GM04503 (cell line): ENCODE data around the gene ACTL6B.
A peak's percentile ranks its signal among the peaks of the same experiment; 100 is the strongest.

Experiments
- DNase-seq: peaks from one replicate; pipeline ENCODE4 v3.0.0-alpha.2; 2012; ENCODE audit warnings: low read depth

The ACTL6B gene

DNA sequence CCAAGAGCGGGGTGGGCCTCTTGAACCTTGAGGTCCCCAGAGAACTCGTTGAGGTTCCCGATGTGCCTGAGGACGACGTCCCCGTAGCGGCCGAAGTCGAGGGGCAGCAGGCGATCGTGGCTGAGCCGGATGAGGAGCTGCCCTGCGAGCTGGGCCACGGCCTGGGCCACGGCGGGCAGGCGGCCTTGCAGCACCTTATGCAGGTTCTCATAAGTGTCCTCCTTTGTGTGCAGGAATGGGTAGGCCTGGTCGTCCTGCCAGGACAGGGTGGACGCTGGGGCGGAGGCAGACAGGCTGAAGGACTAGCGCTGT lies 29.1 kb downstream of the ACTL6B start:
- DNase-seq, result no peak

DNA sequence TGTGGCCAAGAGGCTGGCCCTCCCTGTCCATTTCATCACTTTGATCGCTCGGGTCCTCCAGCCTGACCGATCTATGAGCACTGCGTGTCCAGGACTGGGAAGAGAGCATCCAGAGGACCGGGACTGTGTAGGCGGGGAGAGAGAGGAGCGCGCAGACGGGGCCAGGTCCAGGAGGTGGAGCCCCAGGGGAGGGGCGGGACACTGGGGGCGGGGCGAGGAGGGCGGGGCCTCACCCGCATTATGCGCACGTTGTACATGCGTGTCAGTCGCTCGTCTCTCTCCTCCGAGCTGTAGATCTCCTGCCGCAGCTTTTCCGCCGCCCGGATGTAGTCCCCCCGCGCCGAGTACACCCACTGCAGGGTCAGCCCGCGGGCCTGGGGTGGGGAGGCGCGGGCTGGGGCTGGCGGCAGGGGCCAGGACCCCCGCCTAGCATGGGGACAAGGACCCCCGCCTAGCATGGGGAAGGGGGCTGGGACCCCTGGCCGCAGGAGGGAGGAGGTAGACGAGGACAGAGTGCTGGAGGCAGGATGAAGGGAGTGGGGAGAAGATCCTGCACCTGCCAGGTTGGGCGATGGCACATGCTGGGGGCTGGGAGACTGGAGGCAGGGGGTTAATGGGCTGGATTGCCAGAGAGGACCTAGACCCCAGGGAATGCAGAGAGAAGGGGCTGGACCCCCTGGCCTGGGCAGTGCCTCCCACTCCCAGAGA lies 29.6 kb downstream of the ACTL6B start:
- no peak for DNase-seq

DNA sequence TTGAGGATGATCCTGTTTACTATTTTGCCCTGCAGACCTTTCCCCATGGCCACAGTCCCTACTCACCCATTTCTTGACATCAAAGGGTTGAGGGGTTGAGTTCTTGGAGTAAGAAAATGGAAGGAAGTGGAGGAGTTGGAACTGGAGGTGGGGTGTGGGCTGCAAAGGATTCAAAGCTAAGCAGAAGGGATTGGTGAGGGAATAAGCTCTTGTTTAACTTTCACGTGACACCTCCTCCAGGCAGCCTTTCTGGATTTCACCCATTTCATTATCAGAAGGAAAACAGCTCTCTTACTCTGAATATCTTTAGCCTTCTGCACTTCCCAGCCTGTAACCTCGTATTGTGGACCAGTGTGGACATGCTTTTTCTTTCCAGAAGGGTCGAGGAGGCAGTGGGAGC lies 30.2 kb downstream of the ACTL6B start:
- no peak for DNase-seq

DNA sequence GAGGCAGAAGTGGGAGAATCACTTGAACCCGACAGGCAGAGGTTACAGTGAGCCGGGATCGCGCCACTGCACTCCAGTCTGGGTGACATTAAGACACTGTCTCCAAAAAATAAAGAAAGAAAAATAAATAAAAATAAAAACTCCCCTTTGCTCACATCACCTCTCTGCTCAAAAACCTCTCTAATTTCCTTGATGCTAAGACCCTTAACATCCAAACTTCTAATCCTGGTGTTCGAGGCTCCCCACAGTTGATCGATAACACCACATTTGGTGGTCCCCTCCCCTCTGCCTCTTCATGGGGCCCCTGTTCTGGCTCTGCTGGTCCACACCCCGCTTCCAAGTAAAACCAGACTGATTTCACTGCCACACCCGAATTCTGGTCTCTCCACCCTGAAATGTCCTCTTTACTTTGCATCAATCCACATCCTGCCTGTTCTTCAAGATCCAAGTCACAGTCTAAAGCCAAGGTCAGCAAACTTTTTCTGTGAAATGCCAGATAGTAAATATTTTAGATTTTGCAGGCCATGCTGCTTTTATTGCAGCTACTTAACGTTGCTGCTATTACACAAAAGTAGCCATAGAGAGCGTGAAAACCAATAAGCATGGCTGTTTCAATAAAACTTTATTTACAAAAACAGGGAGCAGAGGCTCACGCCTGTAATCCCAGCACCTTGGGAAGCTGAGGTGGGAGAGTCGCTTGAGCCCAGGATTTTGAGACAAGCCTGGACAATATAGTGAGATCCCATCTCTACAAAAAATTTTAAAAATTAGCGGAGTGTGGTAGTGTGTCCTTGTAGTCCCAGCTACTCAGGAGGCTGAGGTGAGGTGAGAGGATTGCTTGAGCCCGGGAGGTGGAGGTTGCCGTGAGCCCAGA lies 32.1 kb downstream of the ACTL6B start:
- DNase-seq, result no peak

DNA sequence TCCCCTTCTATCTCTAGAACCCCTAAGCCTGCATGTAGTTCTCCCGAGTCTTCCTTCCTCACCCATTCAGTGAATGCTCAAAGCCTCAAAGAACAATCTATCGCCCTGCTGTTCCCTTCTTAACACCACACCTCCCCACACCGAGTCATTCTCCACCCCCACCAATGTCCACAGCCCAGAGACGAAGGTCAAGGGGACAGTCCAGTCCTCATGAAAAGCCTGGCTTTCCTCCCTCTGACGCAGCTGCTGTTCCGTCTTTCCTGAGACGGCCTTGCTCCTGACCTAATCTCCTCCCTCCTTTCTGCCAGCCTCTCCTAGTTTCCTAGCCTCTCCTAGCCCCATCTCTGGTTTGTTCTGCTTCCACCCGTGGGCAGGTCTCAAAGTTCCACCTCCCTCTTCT lies 34.7 kb downstream of the ACTL6B start:
- DNase-seq, result no peak

DNA sequence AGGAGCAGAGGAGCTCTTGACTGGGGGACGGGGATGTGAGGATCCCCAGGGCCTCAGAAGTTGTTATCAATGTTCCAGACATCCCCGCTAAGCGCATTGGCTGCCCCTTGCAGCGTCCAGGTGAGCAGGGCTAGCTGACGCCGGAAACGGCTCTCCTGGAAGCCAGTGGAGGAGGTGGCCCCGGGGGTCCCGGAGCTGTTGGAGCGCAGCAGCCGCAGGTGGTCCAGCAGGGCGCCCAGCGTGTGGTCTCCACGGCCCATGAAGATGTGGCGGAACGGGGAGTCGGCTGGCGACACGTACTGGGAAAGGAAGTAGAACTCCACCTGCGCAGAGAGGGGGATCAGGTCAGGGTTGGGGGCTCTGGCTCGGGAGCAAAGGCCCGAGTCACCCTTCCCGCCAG lies 35.4 kb downstream of the ACTL6B start:
- no peak for DNase-seq

DNA sequence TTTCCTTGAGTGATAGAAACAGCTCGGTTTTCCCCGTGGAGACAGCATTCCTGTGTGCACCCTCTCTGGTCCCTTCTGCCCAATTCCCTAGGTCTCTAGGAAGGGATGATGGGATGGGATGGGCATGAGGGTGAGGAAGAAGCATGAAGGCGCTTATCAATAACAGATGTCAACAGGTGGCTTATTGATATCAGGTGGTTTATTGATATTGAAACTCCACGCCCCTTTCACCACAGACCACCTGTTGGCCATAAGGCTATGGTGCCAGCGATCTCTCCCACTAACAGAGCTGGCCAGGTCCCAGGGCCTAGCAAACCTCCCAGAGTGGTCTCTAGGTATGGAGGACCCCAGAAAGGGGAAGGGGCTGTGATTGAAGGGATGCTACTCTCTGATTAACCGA lies 36.0 kb downstream of the ACTL6B start:
- DNase-seq, result no peak

DNA sequence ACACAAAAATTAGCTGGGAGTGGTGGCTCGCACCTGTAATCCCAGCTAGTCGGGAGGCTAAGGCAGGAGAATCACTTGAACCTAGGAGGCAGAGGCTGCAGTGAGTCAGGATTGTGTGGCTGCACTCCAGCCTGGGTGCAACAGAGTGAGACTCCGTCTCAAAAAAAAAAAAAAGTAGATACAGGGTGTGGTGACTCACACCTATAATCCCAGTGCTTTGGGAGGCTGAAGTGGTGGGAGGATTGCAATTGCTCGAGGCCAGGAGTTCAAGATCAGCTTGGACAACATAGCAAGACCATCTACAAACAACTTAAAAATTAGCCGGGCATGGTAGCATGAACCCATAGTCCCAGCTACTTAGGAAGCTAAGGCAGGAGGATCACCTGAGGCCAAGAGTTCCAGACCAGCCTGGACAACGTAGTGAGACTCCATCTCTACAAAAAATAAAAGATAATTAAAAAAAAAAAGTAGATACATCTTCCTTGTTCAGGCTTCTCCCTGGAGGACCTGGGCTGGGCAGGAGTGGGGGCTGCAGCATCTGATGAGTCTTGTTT lies 41.9 kb downstream of the ACTL6B start:
- no peak for DNase-seq

DNA sequence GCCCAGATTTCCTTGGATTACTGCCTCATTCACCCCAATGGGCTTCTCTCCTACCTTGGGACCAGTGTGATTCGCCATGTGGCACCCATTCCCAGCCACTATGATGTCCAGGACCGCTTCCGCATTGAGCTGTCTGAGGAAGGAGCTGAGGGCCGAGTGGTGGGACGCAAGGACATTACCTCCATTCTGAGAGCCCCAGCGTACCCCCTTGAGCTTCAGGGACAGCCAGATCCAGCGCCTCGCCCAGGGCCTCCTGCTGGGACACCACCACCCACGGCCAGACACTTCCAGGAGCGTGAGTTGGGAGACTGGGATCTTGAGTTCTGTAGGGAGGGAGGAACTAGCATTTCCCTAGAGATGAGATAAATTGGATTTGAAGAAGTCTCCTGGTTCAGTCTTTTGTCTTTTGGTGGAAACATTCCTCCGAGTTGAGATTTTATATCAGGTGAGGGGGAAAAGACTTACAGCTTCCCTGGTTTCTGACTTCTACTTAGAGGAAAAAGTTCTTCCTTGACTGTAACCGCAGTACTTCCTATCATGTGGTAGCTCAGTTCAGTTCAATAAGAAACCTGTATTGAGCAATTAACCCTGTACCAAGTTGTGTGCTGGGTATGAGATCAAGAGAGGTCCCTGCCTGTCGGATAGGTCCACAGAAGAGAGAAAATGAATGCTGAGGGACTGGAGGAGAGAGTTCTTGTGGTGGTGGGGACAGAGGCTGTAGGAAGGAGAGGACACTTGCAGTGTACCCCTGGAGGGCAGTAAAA lies 42.7 kb downstream of the ACTL6B start:
- no peak for DNase-seq

DNA sequence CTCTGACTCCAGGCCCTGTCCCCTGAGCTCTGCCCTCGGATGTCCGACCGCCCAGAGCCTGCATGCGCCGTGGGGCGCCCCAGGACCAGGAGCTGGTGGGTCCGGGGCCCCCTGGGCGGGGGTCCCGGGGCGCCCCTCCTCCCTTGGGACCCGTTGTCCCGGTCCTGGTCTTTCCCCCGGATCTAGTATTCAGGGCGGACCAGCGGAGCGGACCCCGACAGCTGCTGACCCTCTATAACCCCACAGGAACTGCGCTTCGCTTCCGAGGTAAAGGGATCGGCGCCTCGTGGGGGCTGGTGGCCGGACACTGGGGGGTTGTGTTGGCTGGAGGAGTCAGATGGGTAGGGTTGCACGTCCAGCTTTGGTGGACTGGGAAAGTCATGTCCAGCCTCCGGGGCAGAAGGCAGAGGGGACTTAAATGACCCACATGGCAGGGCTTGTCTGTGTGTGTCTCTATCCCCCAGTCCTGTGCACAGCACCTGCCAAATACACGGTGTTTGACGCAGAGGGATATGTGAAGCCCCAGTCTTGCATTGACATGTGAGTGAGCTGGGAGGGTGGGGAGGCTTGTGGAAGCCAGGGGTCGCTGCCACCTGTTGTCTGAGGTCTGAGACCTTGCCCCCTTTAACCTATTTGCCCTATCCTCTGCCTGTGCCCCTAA lies 43.4 kb downstream of the ACTL6B start:
- DNase-seq, result no peak

DNA sequence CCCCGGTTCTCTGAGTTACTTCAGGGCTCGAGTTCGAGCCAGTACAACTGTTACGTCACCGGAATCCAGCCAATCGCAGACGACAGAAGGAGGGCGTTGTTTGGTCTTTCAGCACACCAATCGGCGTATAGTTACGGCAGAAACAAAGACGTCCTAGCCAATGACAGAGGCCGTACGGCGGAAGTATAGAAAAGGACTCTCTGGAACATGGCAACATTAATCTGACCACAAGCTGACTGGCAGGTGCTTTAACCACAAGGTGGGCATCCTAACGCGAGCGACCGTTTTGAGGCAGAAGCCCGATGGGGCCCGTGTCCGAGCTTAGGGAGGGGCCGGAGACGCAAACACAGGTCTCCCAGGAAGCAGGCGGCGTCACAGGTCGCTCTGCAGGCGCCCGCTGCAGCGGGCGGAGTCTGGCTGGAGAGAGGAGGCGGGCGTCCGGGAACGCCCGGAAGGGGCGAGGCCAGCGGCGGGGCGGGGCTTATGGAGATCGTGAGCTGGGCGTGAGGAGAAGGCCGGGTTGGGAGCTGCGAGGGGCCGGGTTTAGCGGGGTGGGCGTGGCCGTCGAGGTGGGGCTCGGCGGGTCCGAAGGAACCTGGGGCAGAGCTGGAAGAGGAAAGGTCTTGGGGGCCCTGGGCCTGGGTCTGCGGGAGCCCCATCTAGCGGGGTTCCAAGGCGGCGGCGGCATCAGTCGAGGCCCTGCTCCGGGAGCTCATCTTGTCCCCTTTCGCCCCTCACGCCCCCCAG lies 44.1 kb downstream of the ACTL6B start, which contains the start of gene MOSPD3:
Gene MOSPD3 (plus strand): TSS at position 558 of the 747 bp plus-strand sequence. CDS start 252 bp downstream, outside the sequence.
- peak; percentile 96 for DNase-seq

DNA sequence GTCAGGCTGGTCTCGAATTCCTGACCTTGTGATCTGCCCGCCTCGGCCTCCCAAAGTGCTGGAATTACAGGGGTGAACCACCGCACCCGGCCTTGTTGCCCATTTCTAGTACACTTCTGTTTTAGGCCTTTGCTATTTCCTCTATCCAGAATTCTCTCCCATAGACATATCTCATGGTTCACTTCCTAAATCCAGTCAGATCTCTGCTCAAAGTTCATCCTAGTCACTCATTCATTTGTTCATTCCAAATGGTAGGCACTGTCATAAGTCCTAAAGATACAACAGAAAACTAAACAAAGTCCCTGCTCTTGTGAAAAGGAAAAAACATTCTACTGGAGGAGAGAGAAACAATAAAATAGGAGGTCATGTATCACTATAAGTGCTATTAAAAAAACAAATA lies 46.3 kb downstream of the ACTL6B start:
- no peak for DNase-seq

DNA sequence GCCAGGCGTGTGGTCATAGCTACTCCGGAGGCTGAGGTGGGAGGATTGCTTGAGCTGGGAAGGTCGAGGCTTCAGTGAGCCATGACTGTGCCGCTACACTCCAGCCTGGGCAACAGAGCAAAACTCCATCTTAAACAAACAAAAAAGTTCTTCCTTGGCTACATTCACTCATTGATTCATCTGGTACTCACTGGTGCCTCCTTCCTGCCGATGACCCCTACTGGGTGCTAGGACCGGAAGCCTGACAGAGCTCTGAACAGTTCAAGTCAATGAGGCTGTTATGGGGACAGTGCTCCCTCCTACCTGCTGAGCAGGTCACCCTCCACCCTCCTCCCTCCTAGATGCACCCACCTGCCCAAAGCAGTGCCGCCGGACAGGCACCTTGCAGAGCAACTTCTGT lies 49.1 kb downstream of the ACTL6B start:
- DNase-seq, result no peak

DNA sequence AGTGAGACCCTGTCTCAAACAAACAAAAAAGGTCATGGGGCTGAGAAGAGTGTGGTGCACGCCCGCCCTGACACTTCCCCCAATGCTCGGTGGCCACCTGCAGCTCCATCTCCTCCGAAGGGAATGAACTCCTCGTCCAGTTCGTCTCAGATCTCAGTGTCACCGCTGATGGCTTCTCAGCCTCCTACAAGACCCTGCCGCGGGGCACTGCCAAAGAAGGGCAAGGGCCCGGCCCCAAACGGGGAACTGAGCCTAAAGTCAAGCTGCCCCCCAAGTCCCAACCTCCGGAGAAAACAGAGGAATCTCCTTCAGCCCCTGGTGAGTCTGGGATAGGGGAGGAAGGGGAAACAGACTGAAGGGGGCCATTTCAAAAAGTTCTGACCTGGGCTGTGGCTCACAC lies 49.9 kb downstream of the ACTL6B start:
- DNase-seq, result no peak

DNA sequence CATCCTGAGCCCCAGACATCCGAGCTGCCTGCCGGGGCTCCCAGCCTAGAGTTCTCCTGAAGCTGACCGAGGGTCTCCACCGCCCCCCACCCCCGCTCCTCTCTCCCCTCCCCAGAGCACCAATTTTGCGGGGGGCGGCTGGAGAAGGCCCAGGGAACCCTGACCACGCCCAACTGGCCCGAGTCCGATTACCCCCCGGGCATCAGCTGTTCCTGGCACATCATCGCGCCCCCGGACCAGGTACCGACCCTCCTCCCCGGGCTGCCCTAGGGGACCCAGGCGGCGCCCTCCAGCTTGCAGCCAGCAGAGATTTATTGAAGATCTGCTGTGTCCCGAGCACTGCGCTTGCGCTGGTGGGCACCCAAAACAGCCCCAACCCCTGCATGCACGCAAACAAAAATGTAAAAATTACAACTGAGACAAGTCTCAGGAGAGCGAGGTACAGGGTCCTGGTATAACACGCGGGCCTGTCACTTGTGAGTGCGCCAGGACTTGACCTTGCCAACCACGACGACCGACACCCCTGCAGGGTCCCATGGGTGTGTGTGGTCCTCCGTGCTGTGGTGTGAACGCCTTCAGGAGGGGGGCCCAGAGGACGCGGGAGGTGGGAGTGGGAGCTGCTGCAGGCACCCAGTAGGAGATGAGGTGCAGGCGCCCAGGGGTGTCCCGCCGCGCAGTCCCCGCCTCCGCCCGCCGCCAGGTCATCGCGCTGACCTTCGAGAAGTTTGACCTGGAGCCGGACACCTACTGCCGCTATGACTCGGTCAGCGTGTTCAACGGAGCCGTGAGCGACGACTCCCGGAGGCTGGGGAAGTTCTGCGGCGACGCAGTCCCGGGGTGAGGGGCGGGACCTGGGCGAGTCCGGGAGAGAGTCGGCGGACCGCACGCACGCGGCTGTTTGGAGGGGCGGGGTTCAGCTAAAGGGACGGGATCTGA lies 51.0 kb downstream of the ACTL6B start:
- DNase-seq, result no peak

DNA sequence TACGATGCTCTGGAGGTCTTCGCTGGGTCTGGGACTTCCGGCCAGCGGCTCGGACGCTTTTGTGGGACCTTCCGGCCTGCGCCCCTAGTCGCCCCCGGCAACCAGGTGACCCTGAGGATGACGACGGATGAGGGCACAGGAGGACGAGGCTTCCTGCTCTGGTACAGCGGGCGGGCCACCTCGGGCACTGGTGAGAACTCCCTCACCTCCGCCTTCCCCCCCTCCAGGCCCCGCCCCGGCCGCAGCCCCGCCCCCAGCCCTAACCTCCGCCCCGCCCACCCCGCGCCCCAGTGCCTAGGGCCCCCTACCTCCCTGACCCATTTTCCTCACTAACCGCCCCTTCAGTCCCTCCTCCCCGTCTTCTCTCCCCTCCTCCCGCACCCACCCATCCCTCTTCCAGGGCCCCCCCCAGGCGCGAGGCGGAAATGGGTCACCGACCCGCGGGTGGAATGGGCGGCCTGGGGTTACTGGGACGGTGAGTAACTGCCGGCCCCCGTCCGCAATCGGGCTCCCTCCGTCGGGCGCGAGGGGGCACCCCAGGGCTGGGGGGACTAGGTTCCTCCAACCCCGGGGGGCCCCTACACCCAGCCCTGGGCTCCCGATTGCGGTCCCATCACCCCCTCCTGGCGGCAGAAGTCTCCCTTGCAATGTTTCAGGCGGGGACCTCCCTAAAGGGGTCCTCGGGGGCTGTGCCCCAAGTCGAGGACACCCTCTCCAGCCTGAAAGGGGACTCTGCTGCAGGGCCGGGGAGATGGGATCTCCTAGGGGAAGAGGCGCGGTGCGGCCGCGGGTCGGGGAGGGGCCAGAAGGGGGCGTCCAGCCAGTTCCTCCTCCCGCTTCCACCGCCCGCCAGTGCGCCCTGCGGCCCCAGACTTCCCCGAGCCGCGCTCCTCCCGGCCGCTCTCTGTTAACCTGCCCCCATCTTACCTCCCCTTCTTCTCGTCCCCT lies 51.9 kb downstream of the ACTL6B start:
- no peak for DNase-seq

DNA sequence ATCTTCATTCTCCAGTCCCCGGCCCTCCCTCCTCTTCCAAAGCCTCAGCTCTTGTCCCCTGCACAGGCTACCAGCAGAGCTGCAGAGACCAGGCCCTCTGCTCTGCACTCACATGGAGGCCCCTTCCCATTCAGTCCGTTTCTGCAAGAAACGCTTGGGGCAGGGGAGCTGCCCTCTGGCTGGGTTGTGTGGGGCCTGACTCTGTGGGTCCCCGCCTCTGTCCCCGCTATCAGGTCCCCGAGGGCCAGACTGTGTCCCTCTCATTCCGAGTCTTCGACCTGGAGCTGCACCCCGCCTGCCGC lies 52.6 kb downstream of the ACTL6B start:
- DNase-seq, result no peak

DNA sequence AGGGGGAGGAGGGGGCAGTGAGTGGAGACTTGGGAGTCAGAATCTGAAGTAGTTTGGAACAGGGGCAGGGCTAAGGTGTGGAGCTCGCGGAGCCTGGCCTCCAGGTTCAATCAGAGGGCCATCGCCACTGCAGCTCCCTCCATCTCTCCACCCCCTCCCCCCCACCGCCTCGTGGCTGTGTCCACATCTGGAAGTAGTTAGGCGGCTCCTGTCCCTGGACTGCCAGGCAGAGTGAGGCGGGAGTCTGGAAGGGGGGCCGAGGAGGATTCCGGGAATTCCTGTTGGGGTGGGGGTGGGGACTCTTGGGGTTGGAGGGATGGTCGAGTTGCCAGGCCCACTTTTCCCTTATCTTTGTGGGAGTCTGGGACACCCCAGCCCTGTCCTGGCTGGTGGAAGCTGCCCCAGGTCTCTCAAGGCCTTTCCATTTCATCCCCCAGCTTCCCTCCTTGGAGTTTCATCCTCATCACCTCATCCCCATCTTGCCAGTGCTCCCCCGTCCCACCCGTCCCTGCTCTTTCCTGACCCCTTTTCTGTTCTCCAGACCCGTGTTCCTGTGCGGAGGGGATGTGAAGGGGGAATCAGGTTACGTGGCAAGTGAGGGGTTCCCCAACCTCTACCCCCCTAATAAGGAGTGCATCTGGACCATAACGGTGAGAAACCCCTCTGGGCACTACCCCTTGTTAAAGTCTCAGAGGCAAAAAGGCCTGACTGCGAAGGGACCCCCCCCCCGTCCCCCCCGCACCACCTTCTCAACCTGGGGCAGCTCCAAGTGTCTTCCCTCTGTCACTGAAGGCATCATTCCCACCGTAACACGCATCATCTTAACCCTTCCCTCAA lies 53.1 kb downstream of the ACTL6B start:
- DNase-seq, result peak; percentile 53
